H1 (cell line): ENCODE data around the gene CHST8. TPM values are rescaled to one million over a fixed set of nuclear protein-coding genes. Genes with fewer than 3 reads are reported as not detected.

Source experiments
- CTCF ChIA-PET: fragments of 300-600 bp; sonication (Branson Sonifier 250); formaldehyde crosslinking; loops from one replicate; lab custom pipeline; 2021; ENCODE audit not compliant: partially characterized antibody; lab: Charles Lee
- POLR2A ChIA-PET: fragments of 300-600 bp; sonication (Branson Sonifier 250); formaldehyde crosslinking; loops from one replicate; lab custom pipeline; 2021; ENCODE audit warnings: inconsistent platforms; ENCODE audit not compliant: partially characterized antibody; lab: Charles Lee
- DNase-seq, 2 experiments: peaks; one replicate each; pipeline versions ENCODE4 v3.0.0 to v3.0.0-alpha.2; 2010 to 2022; ENCODE audit warnings: low spot score in 2 of 2, low read depth in 1 of 2, mixed read lengths in 1 of 2
- FAIRE-seq: peaks from 2 replicates; lab custom pipeline; 2011; peaks lifted over from hg19 to GRCh38; lab: Jason Lieb, UNC
- H2AFZ ChIP-seq: 2 replicates; pipeline ENCODE4 v1.8.1; 2012; ENCODE audit warnings: low read length, inconsistent platforms
- H2AK5ac ChIP-seq: 2 replicates; pipeline ENCODE4 v1.6.1; 2013; ENCODE audit warnings: low read depth, low read length
- H2BK120ac ChIP-seq: replicated peaks from 2 replicates; pipeline ENCODE3; 2013; ENCODE audit warnings: low read depth, low read length, inconsistent platforms
- H2BK12ac ChIP-seq: 2 replicates; pipeline ENCODE4 v1.6.1; 2013; ENCODE audit warnings: low read depth, low read length
- H2BK15ac ChIP-seq: 2 replicates; pipeline ENCODE4 v1.6.1; 2013; ENCODE audit warnings: low read length
- H2BK20ac ChIP-seq: 2 replicates; pipeline ENCODE4 v1.6.1; 2013; ENCODE audit warnings: low read length
- H2BK5ac ChIP-seq: 2 replicates; pipeline ENCODE4 v1.6.1; 2013; ENCODE audit warnings: low read depth, low read length
- H3K14ac ChIP-seq: 2 replicates; pipeline ENCODE4 v1.6.1; 2013; ENCODE audit warnings: inconsistent platforms; ENCODE audit not compliant: insufficient read length
- H3K18ac ChIP-seq: 2 replicates; pipeline ENCODE4 v1.6.1; 2013; ENCODE audit warnings: low read length; ENCODE audit errors: extremely low read depth
- H3K23ac ChIP-seq: 2 replicates; pipeline ENCODE4 v1.6.1; 2013; ENCODE audit warnings: inconsistent platforms; ENCODE audit not compliant: insufficient read length
- H3K23me2 ChIP-seq: 2 replicates; pipeline ENCODE4 v1.6.1; 2013; ENCODE audit warnings: low read depth, low read length
- H3K27ac ChIP-seq: 2 replicates; pipeline ENCODE4 v1.6.1; 2011; ENCODE audit warnings: low read depth, low read length, inconsistent platforms
- H3K27me3 ChIP-seq, 4 experiments: replicated peaks in 1 of 4; 1 replicate in 1 of 4; 2 replicates in 3 of 4; pipeline versions ENCODE4 v1.6.1 to v1.8.1; 2011 to 2013; ENCODE audit warnings: low read length in 3 of 4, mild to moderate bottlenecking in 3 of 4, inconsistent platforms in 2 of 4, mixed read lengths in 2 of 4, moderate library complexity in 1 of 4; ENCODE audit not compliant: control insufficient read depth in 3 of 4, insufficient read depth in 3 of 4; ENCODE audit errors: extremely low read depth in 1 of 4
- H3K36me3 ChIP-seq, 4 experiments: 2 replicates each; pipeline versions ENCODE4 v1.6.1 to v1.8.1; 2011 to 2013; ENCODE audit warnings: mild to moderate bottlenecking in 4 of 4, low read length in 3 of 4, moderate library complexity in 2 of 4, control low read depth in 1 of 4, inconsistent platforms in 1 of 4; ENCODE audit not compliant: insufficient read depth in 4 of 4, control insufficient read depth in 2 of 4
- H3K4ac ChIP-seq: replicated peaks from 2 replicates; pipeline ENCODE3; 2013; ENCODE audit warnings: low read length, low read depth, mixed read lengths, inconsistent platforms; ENCODE audit not compliant: insufficient read length
- H3K4me1 ChIP-seq, 4 experiments: replicated peaks in 1 of 4; 1 replicate in 1 of 4; 2 replicates in 3 of 4; pipeline versions ENCODE4 v1.6.1 to v1.8.1; 2011 to 2013; ENCODE audit warnings: low read length in 3 of 4, inconsistent platforms in 2 of 4, mixed read lengths in 1 of 4; ENCODE audit not compliant: insufficient read depth in 4 of 4, control insufficient read depth in 3 of 4
- H3K4me2 ChIP-seq, 2 experiments: 2 replicates each; pipeline versions ENCODE4 v1.6.1 to v1.8.1; 2011 to 2013; ENCODE audit warnings: low read depth in 2 of 2, low read length in 2 of 2, control low read depth in 1 of 2, inconsistent platforms in 1 of 2, mild to moderate bottlenecking in 1 of 2; ENCODE audit not compliant: insufficient read depth in 1 of 2
- H3K4me3 ChIP-seq, 4 experiments: fragments of 200-600, 300-600 bp in 1 of 4; sonication (generic), shearing (Covaris generic), sonication (Bioruptor Twin) in 1 of 4; 2 replicates each; pipeline versions ENCODE4 v1.5.1 to v1.8.1; 2011 to 2016; ENCODE audit warnings: low read length in 4 of 4, low read depth in 3 of 4, control low read depth in 2 of 4, inconsistent platforms in 2 of 4, mild to moderate bottlenecking in 2 of 4, mixed read lengths in 1 of 4, moderate library complexity in 1 of 4; ENCODE audit not compliant: insufficient read depth in 2 of 4; ENCODE audit errors: extremely low read depth in 1 of 4
- H3K56ac ChIP-seq: replicated peaks from 2 replicates; pipeline ENCODE3; 2013; ENCODE audit warnings: low read depth, mild to moderate bottlenecking, mixed read lengths, low read length, inconsistent platforms; ENCODE audit not compliant: insufficient read length
- H3K79me1 ChIP-seq: 2 replicates; pipeline ENCODE4 v1.6.1; 2013; ENCODE audit warnings: low read depth, low read length, control low read depth
- H3K79me2 ChIP-seq, 2 experiments: 2 replicates each; pipeline versions ENCODE4 v1.6.1 to v1.8.1; 2012 to 2013; ENCODE audit warnings: low read length in 2 of 2, mild to moderate bottlenecking in 2 of 2, inconsistent platforms in 1 of 2; ENCODE audit not compliant: insufficient read depth in 2 of 2, control insufficient read depth in 1 of 2
- H3K9ac ChIP-seq, 4 experiments: replicated peaks in 1 of 4; 1 replicate in 1 of 4; 2 replicates in 3 of 4; pipeline versions ENCODE4 v1.6.1 to v1.8.1; 2011 to 2013; ENCODE audit warnings: low read depth in 3 of 4, low read length in 3 of 4, control low read depth in 2 of 4, mild to moderate bottlenecking in 2 of 4, moderate library complexity in 2 of 4, inconsistent platforms in 1 of 4; ENCODE audit errors: extremely low read depth in 1 of 4
- H3K9me3 ChIP-seq, 2 experiments: 2 replicates each; pipeline versions ENCODE4 v1.6.1 to v1.8.1; 2012 to 2013; ENCODE audit warnings: mild to moderate bottlenecking in 2 of 2, moderate library complexity in 2 of 2, control low read depth in 1 of 2, inconsistent platforms in 1 of 2, low read depth in 1 of 2, low read length in 1 of 2, mixed read lengths in 1 of 2; ENCODE audit not compliant: insufficient read depth in 2 of 2
- H4K20me1 ChIP-seq, 2 experiments: replicated peaks in 1 of 2; 2 replicates each; pipeline versions ENCODE3 to v1.8.1; 2011 to 2013; ENCODE audit warnings: inconsistent platforms in 2 of 2, low read length in 2 of 2, mild to moderate bottlenecking in 1 of 2; ENCODE audit not compliant: insufficient read depth in 2 of 2, control insufficient read depth in 1 of 2
- H4K5ac ChIP-seq: 2 replicates; pipeline ENCODE4 v1.6.1; 2013; ENCODE audit warnings: low read length, low read depth, mixed read lengths, inconsistent platforms; ENCODE audit not compliant: insufficient read length
- H4K8ac ChIP-seq: 2 replicates; pipeline ENCODE4 v1.8.0; 2013; ENCODE audit warnings: mild to moderate bottlenecking, moderate library complexity, low read length, inconsistent platforms; ENCODE audit not compliant: insufficient read depth; ENCODE audit errors: extremely low read depth
- H4K91ac ChIP-seq: replicated peaks from 2 replicates; pipeline ENCODE3; 2013; ENCODE audit warnings: low read length, mixed read lengths, inconsistent platforms; ENCODE audit not compliant: insufficient read length
- WGBS, 2 experiments: shearing (Covaris generic) in 1 of 2; methylation state at CpG; one replicate each; pipeline versions ENCODE4 v1.1.6 to v1.1.7; 2013 to 2015; ENCODE audit warnings: low lambda C conversion rate in 2 of 2, mixed read lengths in 2 of 2, inconsistent platforms in 1 of 2, low coverage in 1 of 2, missing lambda C conversion rate in 1 of 2; ENCODE audit not compliant: insufficient replicate concordance in 2 of 2, insufficient coverage in 1 of 2, insufficient read length in 1 of 2; ENCODE audit errors: extremely low coverage in 1 of 2, missing lambda C conversion rate in 1 of 2; 5-methylcytosine and 5-hydroxymethylcytosine counted together
- polyA plus RNA-seq, 7 experiments: library from polyadenylated mRNA; depleted of rRNA in 3 of 7; stranded (reverse) in 5 of 7; unstranded in 2 of 7; fragments of >200 nt in 5 of 7; fragments of 200-250 nt in 2 of 7; gene quantifications; 1 replicate in 5 of 7; 2 replicates in 1 of 7; 4 replicates in 1 of 7; pipeline versions ENCODE4 v1.2.1 to v1.2.3, GENCODE V29; 2011 to 2013; ENCODE audit warnings: missing spikeins in 2 of 7, mixed read lengths in 2 of 7
- total RNA-seq: library from RNA; stranded (reverse); fragmentation: NEBNext Ultra II Directional; extraction: Animal tissue kit (Norgen Biotek cat#: 25700); gene quantifications from 2 replicates; pipeline ENCODE4 v1.2.1, GENCODE V29; 2021
- TF ChIP-seq, protein P1 (sequence below): IDR thresholded peaks from 2 replicates; pipeline ENCODE4 v1.6.1; 2011; ENCODE audit warnings: low read length, improper control_type of control experiment

CHST8 gene
- total and polyA plus RNA-seq, 2 of the 8 experiments (the other 6 are each of a cell fraction or from before 2014, with no cell fraction given): 10.8 to 28.2 TPM

DNA sequence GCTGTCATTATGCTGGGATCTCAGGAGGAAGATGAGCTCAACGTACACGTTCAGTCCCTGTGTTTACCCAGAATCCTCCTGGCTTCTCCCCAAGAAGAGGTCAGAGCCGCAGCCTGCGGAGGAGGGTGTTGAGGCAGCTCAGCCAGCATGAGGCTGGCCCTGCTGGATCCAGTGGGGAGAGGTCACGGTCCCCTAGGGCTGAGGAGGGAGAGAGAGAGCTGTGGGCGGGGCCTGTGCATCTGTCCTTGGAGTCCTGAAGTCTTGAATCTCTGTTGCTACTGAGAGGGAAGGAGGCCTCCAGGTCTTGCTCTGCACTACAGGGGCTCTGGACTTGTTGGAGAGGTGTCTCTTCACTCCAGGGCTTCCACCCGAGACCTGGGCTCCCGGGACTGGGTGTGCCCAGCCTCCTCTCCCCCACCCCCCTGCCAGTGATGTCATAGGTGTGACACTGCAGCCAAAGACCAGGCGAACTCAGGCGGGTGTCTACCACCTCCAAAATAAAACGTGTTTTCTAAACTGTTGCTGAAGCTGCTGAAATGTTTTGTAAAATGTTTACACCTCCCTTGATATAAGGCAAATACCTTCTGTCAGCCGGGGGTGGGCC, 97.0 kb downstream of the CHST8 start:
- Histone ChIP-seq H2AK5ac (no peak overlapping the region), H3K4me2 (no peak overlapping the region), H2BK5ac (no peak overlapping the region; the same call in 1 of the 2 replicates), H3K4me1 (0 out of 7 replicates have a peak, but pooled peaks cover 0 to 3% (median 0%) of the 10 kb centered on the region in 4 experiments), H2AFZ (no peak overlapping the region), H3K23ac (no peak overlapping the region), H3K18ac (no peak overlapping the region), H3K14ac (no peak overlapping the region), H3K79me1 (peaks cover 5% of the 10 kb centered on the region), H4K91ac (no peak overlapping the region), H3K9me3 (no peaks in the 10 kb centered on the region), H3K23me2 (peaks cover 13% of the 10 kb centered on the region; the same call in 1 of the 2 replicates), H3K27ac (no peak overlapping the region), H4K8ac (peak overlapping the region; percentile 0; the same call in 1 of the 2 replicates), H3K36me3 (no peaks in the 10 kb centered on the region), H3K79me2 (no peaks in the 10 kb centered on the region), H2BK20ac (no peak overlapping the region), H3K4ac (no peak overlapping the region), H4K5ac (no peak overlapping the region), H3K56ac (no peak overlapping the region), H2BK15ac (no peak overlapping the region), H4K20me1 (peaks cover 0 to 18% of the 10 kb centered on the region in 2 experiments), H3K27me3 (no peaks in the 10 kb centered on the region), H2BK120ac (no peak overlapping the region), H2BK12ac (no peak overlapping the region), H3K9ac (no peak overlapping the region), H3K4me3 (no peak overlapping the region)
- DNase-seq: no peak
- CTCF ChIA-PET: interaction anchor here (1.1 to 2.1 kb wide), 6 partner anchors 19 to 176 kb away, joined by 3 to 5 read pairs (median 4); no protein-coding TSS in a partner anchor
- 81% methylated on average over 8 of the region's 12 CpGs; no CpG with 5 or more reads in 1 of the 2 experiments for WGBS, 2 experiments
- POLR2A ChIA-PET: interaction anchor here (1.2 kb wide), 1 partner anchor 346 kb away, joined by 3 read pairs; no protein-coding TSS in a partner anchor
- no peak for FAIRE-seq
- TF ChIP-seq, protein P1, sequence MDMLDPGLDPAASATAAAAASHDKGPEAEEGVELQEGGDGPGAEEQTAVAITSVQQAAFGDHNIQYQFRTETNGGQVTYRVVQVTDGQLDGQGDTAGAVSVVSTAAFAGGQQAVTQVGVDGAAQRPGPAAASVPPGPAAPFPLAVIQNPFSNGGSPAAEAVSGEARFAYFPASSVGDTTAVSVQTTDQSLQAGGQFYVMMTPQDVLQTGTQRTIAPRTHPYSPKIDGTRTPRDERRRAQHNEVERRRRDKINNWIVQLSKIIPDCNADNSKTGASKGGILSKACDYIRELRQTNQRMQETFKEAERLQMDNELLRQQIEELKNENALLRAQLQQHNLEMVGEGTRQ: no peak
